HFFc6 (cell line): ENCODE data around the gene DYNC1H1. TPM values are rescaled to one million over a fixed set of nuclear protein-coding genes. Genes with fewer than 3 reads are reported as not detected.
"Not testable (repeated sequence)": the region's sequence is repeated elsewhere in the genome, so short reads cannot be mapped to it uniquely, and the experiment has no call there.

ENCODE experiments used
- DNase-seq: peaks from one replicate; pipeline ENCODE4 v3.0.0-alpha.2; 2018
- H3K27ac Mint-ChIP-seq: 2 replicates; pipeline ENCODE4 v1.8.0; 2020; ENCODE audit warnings: mild to moderate bottlenecking, mixed read lengths
- H3K27me3 Mint-ChIP-seq: 2 replicates; pipeline ENCODE4 v1.8.0; 2021; ENCODE audit warnings: mild to moderate bottlenecking, moderate library complexity, mixed read lengths; ENCODE audit not compliant: insufficient read depth
- H3K36me3 Mint-ChIP-seq: 2 replicates; pipeline ENCODE4 v1.8.0; 2021; ENCODE audit warnings: low read depth, mixed read lengths
- H3K4me1 Mint-ChIP-seq: 2 replicates; pipeline ENCODE4 v1.8.0; 2020; ENCODE audit warnings: low read depth, mixed read lengths
- H3K4me3 Mint-ChIP-seq: 2 replicates; pipeline ENCODE4 v1.8.0; 2020; ENCODE audit warnings: mild to moderate bottlenecking, moderate library complexity, mixed read lengths
- H3K9me3 Mint-ChIP-seq: 2 replicates; pipeline ENCODE4 v1.8.0; 2020; ENCODE audit warnings: mild to moderate bottlenecking, mixed read lengths
- CTCF ChIP-seq: fragments of 200-600 bp; sonication (generic); IDR thresholded peaks from 2 replicates; pipeline ENCODE4 v1.5.0; 2021; ENCODE audit warnings: antibody characterized with exemption, mild to moderate bottlenecking
- total RNA-seq, 6 experiments: library from RNA; stranded (reverse); fragmentation: NEBNext Ultra II Directional; extraction: Animal tissue kit (Norgen Biotek cat#: 25700); gene quantifications; 2 replicates in 1 of 6; 3 replicates in 5 of 6; pipeline ENCODE4 v1.2.3, GENCODE V29; 2021

DYNC1H1 gene
- total RNA-seq, 6 experiments from 2014 or later, result 364 to 643 (median 408) TPM

GRCh38 chr14:102063808-102064429 lies 99.5 kb downstream of the DYNC1H1 start:
- H3K27ac Mint-ChIP-seq, result no peak overlapping the region
- H3K36me3 Mint-ChIP-seq, result no peaks in the 10 kb centered on the region
- peaks cover 5% of the 10 kb centered on the region; the same call in 1 of the 2 replicates for H3K27me3 Mint-ChIP-seq
- no peak for TF ChIP-seq CTCF
- H3K4me1 Mint-ChIP-seq, result no peaks in the 10 kb centered on the region
- H3K9me3 Mint-ChIP-seq, result no peaks in the 10 kb centered on the region
- no peak for DNase-seq
- H3K4me3 Mint-ChIP-seq, result no peak overlapping the region

- DNase-seq, H3K9me3 Mint-ChIP-seq, H3K36me3 Mint-ChIP-seq, H3K27me3 Mint-ChIP-seq, H3K4me3 Mint-ChIP-seq, H3K27ac Mint-ChIP-seq, H3K4me1 Mint-ChIP-seq: not testable (repeated sequence)
These were observed 100.2 kb downstream of the DYNC1H1 start for GRCh38 chr14:102064590-102064989.

GRCh38 chr14:102066041-102066451 lies 101.7 kb downstream of the DYNC1H1 start:
- TF ChIP-seq CTCF, result no peak
- Mint-ChIP-seq H3K4me1 (peaks cover 1% of the 10 kb centered on the region), H3K27me3 (peaks cover 5% of the 10 kb centered on the region; the same call in 1 of the 2 replicates), H3K9me3 (no peaks in the 10 kb centered on the region), H3K4me3 (no peak overlapping the region), H3K27ac (no peak overlapping the region), H3K36me3 (no peaks in the 10 kb centered on the region; the same call in 1 of the 2 replicates)
- DNase-seq, result no peak

GRCh38 chr14:102071283-102071998 lies 107.1 kb downstream of the DYNC1H1 start:
- no peak overlapping the region; the same call in 1 of the 2 replicates for H3K4me3 Mint-ChIP-seq
- H3K4me1 Mint-ChIP-seq, result peaks cover 12% of the 10 kb centered on the region
- peak overlapping the region; percentile 46 for H3K27ac Mint-ChIP-seq
- DNase-seq, result peak; percentile 25
- H3K27me3 Mint-ChIP-seq, result no peaks in the 10 kb centered on the region
- no peak for TF ChIP-seq CTCF
- no peaks in the 10 kb centered on the region for H3K9me3 Mint-ChIP-seq
- H3K36me3 Mint-ChIP-seq, result peaks cover 5% of the 10 kb centered on the region

GRCh38 chr14:102074415-102074964 lies 110.1 kb downstream of the DYNC1H1 start:
- DNase-seq, result no peak
- TF ChIP-seq CTCF, result peak; percentile 22; the same call in 1 of the 2 replicates
- Mint-ChIP-seq H3K9me3 (no peaks in the 10 kb centered on the region), H3K4me3 (no peak overlapping the region), H3K27me3 (no peaks in the 10 kb centered on the region; the same call in 1 of the 2 replicates), H3K4me1 (peaks cover 12% of the 10 kb centered on the region), H3K36me3 (peaks cover 20% of the 10 kb centered on the region), H3K27ac (no peak overlapping the region)

- TF ChIP-seq CTCF, result no peak
- DNase-seq, result no peak
- H3K9me3 Mint-ChIP-seq, result no peaks in the 10 kb centered on the region
- H3K4me3 Mint-ChIP-seq, result no peak overlapping the region
- H3K27ac Mint-ChIP-seq, result no peak overlapping the region
- H3K36me3 Mint-ChIP-seq, result peaks cover 26% of the 10 kb centered on the region
- no peaks in the 10 kb centered on the region; the same call in 1 of the 2 replicates for H3K27me3 Mint-ChIP-seq
- peaks cover 12% of the 10 kb centered on the region for H3K4me1 Mint-ChIP-seq
These were observed 110.8 kb downstream of the DYNC1H1 start for GRCh38 chr14:102075155-102075554.
